Sigmoid colon (tissue), 4 donors: ENCODE data around the gene TMC8.

Experiments
- CTCF ChIP-seq, 4 experiments: fragments of 450-650 bp in 3 of 4; fragments of 200-600 bp in 1 of 4; IDR thresholded peaks; one replicate each; pipeline ENCODE4 v1.5.1; 2016 to 2019; ENCODE audit warnings: antibody characterized with exemption in 4 of 4, mild to moderate bottlenecking in 3 of 4, moderate library complexity in 2 of 4
- EP300 ChIP-seq, 4 donors: sonication (generic); formaldehyde crosslinking; IDR thresholded peaks; one replicate each; pipeline ENCODE4 v1.6.1; 2017; ENCODE audit warnings: antibody characterized with exemption in 4 of 4
- POLR2A ChIP-seq, 2 donors: fragments of 450-650 bp; IDR thresholded peaks; one replicate each; pipeline ENCODE4 v1.6.1; 2016; ENCODE audit warnings: antibody characterized with exemption in 2 of 2, mild to moderate bottlenecking in 2 of 2, moderate library complexity in 2 of 2
- POLR2AphosphoS5 ChIP-seq, 4 donors: sonication (generic); formaldehyde crosslinking; IDR thresholded peaks; one replicate each; pipeline ENCODE4 v1.6.1; 2017; ENCODE audit warnings: antibody characterized with exemption in 4 of 4

- TF ChIP-seq CTCF (IDR thresholded peaks at IDR 0.05): no peak
- no peak for TF ChIP-seq POLR2A (IDR thresholded peaks at IDR 0.05)
- TF ChIP-seq POLR2AphosphoS5 (IDR thresholded peaks at IDR 0.05): peak in 3 of 4 donors; percentile 24 to 76 (median 72)
- TF ChIP-seq EP300 (IDR thresholded peaks at IDR 0.05): no peak
Observed at GRCh38 chr17:78168242-78168902, 37.8 kb downstream of the TMC8 start, which contains the start of gene SYNGR2.
